Panc1 (cell line): ENCODE measurements around the gene CNOT4.

Source experiments
- POLR2AphosphoS5 ChIP-seq: IDR thresholded peaks from 2 replicates; pipeline ENCODE4 v1.6.1; 2012; ENCODE audit warnings: mild to moderate bottlenecking, low read depth, low read length, moderate library complexity
- TF ChIP-seq, protein P1 (sequence below): fragments of 450-650 bp; IDR thresholded peaks from 2 replicates; pipeline ENCODE4 v1.5.1; 2017; ENCODE audit warnings: mild to moderate bottlenecking

DNA sequence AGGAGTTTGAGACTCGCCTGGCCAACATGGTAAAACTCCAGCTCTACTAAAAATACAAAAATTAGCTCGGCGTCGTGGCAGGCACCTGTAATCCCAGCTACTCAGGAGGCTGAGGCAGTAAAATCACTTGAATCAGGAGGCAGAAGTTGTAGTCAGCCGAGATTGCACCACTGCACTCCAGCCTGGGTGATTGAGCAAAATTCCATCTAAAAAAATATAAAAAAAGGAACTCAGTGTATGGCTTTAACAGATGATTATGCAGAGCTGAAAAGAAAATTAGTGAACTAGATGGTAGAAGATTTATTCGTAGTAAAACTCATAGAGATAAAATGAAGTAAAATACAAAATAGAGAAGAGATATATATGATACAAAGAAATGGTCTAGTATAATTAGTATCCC lies 12.6 kb upstream of the CNOT4 start:
- no peak for TF ChIP-seq POLR2AphosphoS5
- TF ChIP-seq, protein P1, sequence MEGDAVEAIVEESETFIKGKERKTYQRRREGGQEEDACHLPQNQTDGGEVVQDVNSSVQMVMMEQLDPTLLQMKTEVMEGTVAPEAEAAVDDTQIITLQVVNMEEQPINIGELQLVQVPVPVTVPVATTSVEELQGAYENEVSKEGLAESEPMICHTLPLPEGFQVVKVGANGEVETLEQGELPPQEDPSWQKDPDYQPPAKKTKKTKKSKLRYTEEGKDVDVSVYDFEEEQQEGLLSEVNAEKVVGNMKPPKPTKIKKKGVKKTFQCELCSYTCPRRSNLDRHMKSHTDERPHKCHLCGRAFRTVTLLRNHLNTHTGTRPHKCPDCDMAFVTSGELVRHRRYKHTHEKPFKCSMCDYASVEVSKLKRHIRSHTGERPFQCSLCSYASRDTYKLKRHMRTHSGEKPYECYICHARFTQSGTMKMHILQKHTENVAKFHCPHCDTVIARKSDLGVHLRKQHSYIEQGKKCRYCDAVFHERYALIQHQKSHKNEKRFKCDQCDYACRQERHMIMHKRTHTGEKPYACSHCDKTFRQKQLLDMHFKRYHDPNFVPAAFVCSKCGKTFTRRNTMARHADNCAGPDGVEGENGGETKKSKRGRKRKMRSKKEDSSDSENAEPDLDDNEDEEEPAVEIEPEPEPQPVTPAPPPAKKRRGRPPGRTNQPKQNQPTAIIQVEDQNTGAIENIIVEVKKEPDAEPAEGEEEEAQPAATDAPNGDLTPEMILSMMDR, result no peak
